8988T (cell line): ENCODE data around the gene AMER3.

Experiments
- DNase-seq: peaks from one replicate; pipeline ENCODE4 v3.0.0; 2011

AMER3 gene

DNA sequence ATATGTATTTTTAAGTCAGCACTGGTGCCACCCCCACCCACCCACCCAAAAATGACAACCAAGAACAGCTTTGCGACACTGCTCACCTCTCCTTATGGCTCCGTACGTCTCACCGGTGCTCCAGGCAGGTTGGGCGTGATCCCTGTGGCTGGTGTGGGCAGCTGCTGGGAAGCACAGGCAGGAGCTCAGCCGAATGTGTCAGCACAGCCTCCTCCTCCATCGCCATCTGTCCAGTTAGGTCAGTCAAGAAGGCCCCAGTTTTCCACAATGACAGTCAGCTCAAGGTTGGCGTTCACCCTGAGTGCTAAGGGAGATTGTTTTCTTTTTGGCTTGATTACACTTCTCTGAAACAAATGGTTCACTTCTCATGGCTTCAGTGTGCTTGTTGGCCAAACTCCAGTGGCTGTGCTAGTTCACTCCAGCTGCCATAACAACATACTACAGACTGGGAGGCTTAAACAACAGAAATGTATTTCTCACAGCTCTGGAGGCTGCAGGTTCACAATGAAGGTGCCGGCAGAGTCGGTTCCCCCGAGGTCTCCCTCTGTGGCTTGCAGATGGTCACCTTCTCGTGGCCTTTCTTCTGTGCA is 30.2 kb downstream of the AMER3 start:
- no peak for DNase-seq

GRCh38 chr2:130786076-130786475 is 30.7 kb downstream of the AMER3 start:
- no peak for DNase-seq

DNA sequence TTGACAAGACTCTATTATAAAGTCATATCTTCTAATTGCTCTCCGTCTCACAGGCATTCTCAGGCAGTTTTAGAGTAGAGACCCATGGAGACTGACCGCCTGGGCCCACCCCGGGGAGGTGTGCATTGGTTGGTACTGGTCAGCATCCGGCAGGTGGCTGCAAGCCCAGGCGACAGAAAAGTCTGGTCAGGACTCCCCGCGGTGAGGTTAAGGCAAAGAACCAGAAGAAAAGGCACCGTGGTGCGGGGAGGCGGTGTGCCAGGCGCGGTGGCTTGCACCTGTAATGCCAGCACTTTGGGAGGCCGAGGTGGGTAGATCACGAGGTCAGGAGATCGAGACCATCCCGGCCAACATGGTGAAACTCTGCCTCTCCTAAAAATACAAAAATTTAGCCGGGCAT is 32.5 kb downstream of the AMER3 start:
- DNase-seq, result no peak

- no peak for DNase-seq
Observed at GRCh38 chr2:130790312-130790711, 35.0 kb downstream of the AMER3 start.

- no peak for DNase-seq
Observed at GRCh38 chr2:130790804-130791616, 35.7 kb downstream of the AMER3 start.

GRCh38 chr2:130791617-130791939 is 36.2 kb downstream of the AMER3 start:
- DNase-seq, result no peak

- DNase-seq, result no peak
Observed at GRCh38 chr2:130795431-130795830, 40.1 kb downstream of the AMER3 start.

DNA sequence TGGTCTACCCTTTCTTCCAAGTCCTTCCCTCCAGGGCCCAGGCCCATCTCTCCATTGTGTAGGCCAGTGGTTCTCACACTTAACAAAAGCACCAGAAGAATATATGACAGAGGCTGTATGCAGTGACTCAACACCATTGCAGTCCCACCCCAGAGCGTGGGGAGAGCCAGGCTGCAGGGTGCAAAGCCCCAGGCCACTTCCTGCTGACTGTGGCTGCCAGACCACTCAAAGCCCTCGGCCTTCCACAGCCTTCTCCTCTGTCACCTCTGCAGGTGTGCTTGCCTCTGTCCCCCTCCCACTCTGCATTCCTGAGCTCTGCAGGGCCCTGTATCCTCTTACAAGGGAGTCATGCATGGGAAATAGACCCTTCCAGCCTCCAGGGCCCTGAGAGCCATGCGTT is 41.0 kb downstream of the AMER3 start:
- no peak for DNase-seq

- peak; percentile 84 for DNase-seq
Observed at GRCh38 chr2:130797493-130798435, 42.4 kb downstream of the AMER3 start.

DNA sequence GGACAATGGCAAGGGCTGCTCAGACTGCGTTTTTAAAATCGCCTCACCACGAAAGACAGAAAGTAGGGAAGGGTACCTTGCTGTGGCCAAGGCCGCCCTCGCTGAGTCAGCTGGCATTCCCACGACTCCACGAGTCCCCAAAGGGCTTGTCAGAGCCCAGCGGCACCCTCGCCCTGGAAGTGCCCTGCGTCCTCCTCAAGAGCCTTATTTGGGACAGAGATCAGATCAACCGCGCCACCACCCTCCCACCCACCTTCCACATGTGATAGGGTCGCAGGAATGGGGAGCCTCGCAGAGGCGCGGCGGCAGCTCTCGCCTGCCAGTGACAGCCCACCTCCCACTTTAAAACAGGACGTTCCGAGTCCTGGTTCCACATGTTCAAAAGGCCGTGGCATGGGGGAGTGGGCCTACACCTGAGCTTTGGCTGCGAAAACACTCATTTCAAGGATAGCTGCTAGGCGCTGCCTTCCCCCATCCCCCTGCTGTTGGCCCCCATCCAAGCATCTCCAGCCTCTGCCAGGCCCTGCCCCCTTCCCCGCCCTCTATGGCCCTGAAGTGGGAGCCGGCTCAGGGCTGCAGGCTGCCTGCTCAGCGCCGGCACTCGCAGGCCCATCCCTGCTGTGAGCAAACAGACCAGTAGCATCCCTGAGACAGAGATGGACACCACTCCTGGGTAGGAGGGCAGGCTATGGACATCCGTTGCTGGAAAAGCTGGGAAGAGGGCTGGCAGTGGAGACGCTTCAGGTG is 43.3 kb downstream of the AMER3 start:
- no peak for DNase-seq

GRCh38 chr2:130799295-130799694 is 44.0 kb downstream of the AMER3 start:
- no peak for DNase-seq

DNA sequence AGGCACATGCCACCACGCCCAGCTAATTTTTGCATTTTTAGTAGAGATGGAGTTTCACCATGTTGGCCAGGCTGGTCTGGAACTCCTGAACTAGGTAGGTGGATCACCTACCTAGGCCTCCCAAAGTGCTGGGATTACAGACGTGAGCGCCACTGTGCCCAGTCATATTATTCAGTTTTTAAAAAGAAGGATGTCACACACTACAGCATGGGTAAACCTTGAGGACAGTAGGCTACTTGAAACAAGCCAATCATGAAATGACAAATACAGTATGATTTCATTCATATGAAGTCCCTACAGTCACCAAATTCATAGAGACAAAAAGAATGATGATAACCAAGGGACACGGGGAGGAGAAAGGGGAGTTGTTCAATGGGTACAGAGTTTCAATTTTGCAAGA is 50.3 kb downstream of the AMER3 start:
- no peak for DNase-seq

DNA sequence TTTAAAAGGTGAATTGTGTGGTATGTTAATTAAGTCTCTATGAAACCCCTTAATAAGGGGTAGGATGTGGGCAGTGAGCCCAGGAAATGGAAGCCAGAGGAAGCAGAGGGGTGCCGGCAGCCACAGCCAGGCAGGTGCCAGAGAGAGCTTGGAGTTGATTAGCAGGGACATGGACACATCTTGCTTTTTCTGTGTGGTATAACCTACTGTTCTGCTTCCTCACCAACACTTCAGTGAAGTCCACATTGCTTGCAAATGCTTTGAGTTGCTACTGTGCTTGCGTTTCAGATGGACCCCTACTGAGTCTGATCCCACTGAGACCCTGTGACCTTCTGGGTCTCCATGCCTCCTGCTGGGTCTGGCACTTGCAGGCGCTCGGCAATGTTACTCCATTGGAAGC is 51.0 kb downstream of the AMER3 start:
- no peak for DNase-seq

GRCh38 chr2:130807659-130808385 is 52.5 kb downstream of the AMER3 start:
- DNase-seq, result no peak

DNA sequence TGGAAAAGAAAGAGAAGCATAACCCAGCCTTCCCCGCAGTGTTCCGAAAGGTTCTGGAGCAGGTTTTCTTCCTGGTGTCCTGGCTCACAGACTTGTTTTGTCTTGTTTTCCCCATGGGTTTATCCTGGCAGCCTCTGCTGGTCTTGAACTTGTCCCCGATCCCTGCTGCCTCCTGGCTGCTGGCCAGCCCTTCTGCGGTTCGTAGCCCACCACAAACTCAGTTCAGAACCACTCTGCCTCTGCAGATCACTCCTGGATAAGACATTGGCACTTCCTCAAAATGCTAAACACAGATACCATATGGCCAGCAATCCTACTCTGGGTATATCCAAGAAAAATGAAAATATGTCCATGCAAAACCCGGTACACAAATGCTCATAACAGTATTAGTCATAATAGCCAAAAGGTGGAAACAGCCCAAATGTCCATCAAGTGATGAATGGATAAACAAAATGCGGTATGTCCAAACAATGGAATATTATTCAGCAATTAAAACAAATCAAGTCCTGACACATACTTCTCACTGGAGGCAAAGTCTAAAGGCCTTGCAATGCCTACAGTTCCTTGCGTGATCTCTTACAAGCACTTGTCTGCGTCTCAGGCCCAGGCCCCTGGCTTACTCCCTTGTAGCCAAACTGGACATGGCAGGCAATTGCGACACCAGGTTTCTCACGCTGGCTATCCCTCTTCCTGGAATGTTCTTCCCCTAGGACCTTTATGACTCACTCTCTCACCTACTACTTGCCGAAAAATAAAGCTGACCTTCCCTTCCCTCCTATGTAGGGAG is 53.3 kb downstream of the AMER3 start:
- no peak for DNase-seq

- no peak for DNase-seq
Observed at GRCh38 chr2:130810490-130810889, 55.1 kb downstream of the AMER3 start.

DNA sequence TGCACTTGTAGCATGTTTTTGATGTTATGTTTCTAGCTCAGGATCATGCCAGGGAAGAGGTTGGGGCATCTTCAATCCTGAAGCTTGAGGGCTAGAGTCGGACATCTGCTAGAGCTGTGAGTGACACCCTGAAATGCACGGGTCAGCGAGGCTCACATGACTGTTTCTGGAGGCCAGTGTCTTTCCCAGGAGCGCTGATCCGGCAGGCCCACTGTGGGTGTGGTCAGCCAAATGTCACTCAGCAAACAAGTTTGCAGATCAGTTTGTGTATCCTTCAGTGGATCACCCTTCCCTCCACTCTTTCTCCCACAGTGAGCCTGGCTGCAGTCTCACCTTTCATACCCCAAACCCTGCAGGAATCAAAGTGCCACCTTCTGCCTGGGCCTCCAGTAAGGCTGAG is 58.4 kb downstream of the AMER3 start:
- no peak for DNase-seq

DNA sequence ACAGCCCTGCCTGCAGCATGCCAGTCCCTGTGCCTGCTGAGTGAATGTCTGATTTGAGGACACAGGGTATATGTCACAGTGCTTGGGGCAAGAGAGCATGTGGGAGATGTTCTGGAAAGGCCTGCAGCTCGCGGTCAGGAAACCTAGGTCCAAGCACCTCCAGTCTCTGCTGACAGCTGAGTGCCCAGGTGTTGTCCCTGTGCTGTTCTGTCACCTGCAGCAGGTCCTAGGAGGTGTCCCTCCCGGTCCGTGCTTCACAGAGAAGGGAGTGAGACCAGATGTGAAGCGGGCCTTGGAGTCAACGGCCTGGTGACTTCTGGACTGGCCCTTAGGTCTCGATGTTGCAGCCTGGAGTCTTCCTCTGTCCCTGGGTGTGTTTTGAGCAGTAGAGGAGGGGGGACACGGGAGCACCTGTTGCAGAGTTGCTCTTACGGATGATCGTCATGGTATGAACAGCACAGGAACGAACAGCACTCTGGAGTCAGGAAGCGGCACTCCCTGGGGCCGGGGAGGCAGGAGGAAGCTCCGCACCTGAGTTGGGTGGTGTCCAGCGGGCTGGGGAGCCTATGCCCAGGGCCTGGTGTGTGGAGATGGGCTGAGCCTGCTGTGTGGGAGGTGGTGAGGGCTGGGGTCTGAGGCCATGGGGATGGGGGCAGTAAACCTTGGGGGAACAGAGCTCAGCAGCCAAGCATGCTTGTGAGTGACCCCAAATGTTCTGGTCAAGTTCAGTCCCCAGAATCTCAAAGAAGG is 59.8 kb downstream of the AMER3 start:
- DNase-seq, result no peak
